HL-60 (cell line): ENCODE data around the gene CSE1L.

Experiments
- CTCF ChIP-seq: IDR thresholded peaks from one replicate; pipeline ENCODE4 v1.5.1; 2011; ENCODE audit warnings: low read length, control low read depth, inconsistent platforms; ENCODE audit not compliant: insufficient read depth
- POLR2AphosphoS5 ChIP-seq: IDR thresholded peaks from 2 replicates; pipeline ENCODE4 v1.6.1; 2012; ENCODE audit warnings: low read depth

- TF ChIP-seq CTCF (no peak), POLR2AphosphoS5 (no peak)
These were observed 15.0 kb upstream of the CSE1L start for GRCh38 chr20:49030954-49031619.
